GM21786 (cell line): ENCODE measurements around the gene ABCB4.
"Not testable (repeated sequence)": the region's sequence is repeated elsewhere in the genome, so short reads cannot be mapped to it uniquely, and the experiment has no call there.

ENCODE experiments used
- ATAC-seq: cut with Tn5 transposase; IDR thresholded peaks from one replicate; pipeline ENCODE4 v1.9.1; 2021; ENCODE audit not compliant: unreplicated experiment

The ABCB4 gene

DNA sequence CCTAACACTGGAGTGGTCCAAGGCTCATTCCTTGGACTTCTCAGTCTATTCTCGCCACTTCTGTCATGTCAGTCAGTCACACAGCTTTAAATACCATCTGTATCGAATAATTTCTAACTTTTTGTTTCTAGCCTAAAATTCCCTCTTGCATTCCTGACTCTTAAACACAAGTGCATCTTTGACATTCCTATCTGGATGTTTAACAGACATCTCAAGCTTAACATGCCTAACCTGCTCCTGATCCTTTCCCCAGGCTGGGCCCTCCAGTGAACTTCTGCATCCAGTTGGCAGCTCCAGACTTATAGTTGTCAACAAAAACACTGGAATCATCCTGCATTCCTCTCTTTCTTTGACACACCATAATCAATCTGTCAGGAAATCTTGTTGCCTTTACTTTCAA lies 4.5 kb upstream of the ABCB4 start:
- no peak for ATAC-seq

DNA sequence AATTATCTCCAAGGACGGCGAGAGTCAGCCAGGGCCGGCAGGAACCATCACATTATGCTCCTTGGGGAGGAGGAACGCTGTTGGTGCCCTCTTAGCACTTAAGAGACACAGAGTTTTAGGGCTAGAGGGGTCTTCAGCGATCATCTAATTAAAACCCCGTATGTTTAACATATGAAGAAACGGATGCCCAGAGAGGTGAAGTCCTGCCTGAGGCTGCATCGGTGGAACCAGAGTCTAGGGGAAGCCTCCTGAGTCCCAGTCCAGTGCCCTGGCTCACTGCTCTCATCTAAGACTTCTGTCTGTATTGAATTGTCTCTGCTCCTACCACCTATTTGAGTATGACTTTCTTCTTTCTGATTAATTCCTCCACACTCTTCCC lies 688 bp upstream of the ABCB4 start:
- ATAC-seq = no peak

DNA sequence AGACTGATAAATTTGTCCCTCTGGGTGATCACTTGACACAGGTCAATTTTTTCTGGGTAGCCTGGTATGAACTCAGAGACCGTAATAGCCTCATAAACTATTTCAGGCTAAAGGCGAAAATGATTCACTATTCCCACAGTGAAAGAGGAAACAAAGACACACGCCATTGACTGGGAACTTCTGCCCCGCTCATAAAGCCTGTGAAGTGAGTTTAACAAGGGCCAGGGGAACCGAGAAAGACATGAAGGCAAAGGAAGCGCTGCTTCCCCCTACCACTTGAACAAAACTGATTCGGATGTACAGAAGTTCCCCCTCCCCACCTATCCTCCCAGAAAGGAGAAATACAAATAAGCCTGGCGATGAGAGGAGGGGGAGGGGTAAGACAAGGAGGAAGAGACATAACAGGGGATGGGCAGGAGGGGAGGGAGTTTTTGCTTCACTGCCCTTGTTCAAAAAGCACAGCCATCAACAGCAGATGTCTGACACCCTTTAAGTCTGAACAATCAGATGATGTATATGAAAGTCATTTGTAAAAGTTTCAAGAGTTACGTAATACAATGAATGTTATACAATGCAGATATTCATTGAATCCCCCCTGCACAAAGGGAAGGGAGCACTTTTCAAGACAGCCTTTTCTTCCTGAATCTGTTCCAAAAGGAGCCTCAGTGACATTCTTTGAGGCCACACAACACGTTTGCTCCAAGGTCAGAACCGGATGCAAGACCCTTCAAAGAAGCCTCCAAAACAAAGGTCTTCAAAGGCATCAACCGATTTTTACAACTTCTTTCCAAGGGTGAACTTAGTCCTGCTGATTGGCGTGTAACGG lies 734 bp downstream of the ABCB4 start:
- peak; percentile 76 for ATAC-seq

DNA sequence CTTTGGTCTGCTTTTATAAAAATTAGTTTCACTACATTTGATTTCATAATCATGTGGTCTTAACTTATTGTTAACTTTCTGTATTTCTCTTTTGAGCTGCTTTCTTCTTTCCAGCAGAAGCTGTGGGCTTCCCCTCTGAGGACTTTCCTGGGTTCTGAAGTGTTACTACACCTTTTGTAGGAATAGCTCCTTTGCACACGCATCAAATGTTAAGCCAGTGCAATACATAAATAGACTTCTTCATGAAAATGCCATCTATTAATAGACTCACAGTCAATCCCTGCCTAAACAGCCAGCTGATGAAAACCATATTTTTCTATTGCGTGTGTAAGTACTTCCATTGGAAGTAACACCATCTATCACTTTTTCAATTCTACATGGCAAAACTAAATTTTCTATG lies 1.5 kb downstream of the ABCB4 start:
- peak; percentile 1 for ATAC-seq

DNA sequence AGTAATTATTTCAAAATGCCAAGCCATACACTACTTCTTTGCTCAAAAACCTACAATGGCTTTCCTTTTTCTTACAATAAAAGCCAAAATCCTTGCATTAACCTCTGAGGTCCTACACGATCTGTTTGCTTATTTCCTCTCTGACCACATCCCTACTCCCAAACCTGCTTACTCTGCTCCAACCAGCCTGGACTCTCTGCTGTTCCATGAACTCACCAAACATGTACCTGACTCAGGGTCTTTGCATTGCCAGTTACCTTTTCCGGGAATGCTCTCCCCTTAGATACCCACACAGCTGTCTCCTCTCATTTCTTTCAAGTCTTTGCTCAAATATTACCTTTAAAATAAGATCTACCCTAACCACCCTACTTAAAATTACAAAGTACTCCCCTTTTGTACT lies 2.3 kb downstream of the ABCB4 start:
- ATAC-seq = no peak

DNA sequence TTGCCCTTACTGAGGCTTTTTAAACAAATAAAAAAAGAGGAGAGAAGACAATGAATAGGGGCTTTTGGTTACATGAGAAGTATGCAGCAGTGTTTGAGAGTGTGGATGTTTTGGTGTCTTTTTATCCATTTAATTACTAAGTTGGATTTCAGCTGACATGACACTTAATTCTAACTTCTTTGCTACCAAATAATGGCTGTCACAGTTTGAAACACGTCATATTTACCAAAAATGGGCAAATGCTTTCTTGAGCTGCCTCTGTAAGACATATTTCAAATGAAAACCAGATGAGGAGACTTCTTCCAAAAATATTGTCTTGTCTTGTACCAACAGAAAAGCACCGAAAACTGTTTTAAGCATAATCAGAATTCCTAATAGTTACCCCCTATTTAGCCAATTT lies 4.0 kb downstream of the ABCB4 start:
- ATAC-seq = no peak

DNA sequence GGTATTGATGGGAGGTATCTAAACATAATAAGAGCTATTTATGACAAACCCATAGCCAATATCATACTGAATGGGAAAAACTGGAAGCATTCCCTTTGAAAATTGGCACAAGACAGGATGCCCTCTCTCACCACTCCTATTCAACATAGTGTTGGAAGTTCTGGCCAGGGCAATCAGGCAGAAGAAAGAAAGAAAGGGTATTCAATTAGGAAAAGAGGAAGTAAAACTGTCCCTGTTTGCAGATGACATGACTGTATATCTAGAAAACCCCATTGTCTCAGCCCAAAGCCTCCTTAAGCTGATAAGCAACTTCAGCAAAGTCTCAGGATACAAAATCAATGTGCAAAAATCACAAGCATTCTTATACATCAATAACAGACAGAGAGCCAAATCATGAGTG lies 6.3 kb downstream of the ABCB4 start:
- ATAC-seq = not testable (repeated sequence)

DNA sequence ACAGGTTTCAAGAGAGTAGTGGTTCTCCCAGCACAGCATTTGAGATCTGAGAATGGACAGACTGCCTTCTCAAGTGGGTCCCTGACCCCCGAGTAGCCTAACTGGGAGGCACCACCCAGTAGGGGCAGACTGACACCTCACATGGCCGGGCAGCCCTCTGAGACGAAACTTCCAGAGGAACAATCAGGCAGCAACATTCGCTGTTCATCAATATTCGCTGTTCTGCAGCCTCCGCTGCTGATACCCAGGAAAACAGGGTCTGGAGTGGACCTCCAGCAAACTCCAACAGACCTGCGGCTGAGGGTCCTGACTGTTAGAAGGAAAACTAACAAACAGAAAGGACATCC lies 10.0 kb downstream of the ABCB4 start:
- not testable (repeated sequence) for ATAC-seq

DNA sequence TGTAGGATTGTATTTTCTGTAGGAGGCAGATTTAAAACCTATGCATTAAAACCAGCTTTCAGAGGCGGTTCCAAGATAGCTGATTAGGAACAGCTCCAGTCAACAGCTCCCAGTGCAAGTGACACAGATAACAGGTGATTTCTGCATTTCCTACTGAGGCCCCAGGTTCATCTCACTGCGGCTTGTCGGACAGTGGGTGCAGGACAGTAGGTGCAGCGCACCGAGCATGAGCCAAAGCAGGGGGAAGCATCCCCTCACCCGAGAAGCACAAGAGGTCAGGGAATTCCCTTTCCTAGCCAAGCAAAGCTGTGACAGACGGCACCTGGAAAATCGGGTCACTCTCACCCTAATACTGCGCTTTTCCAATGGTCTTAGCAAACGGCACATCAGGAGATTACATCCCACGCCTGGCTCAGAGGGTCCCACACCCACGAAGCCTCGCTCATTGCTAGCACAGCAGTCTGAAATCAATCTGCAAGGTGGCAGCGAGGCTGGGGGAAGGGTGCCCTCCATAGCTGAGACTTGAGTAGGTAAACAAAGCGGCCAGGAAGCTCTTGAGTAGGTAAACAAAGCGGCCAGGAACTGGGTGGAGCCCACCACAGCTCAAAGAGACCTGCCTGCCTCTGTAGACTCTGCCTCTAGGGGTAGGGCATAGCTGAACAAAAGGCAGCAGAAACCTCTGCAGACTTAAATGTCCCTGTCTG lies 10.5 kb downstream of the ABCB4 start:
- not testable (repeated sequence) for ATAC-seq

DNA sequence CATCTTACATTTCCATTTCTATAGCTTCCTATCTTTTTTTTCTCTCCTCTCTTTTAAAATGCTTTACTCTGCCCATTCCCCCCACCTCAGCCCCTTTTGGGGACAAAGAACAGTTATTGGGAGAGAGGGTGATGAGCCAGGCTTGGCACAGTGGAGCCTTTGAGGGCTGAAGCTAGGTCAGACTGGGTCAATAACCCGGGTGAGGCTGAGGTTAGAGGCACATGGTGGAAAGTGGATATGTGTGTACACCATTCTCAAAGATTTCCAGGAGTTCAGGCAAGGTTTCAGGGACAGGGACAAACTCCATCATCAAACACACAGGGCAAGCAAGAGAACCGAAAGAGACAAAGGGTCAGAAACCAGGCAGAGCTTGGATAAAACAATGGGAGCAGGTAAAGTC lies 11.5 kb downstream of the ABCB4 start:
- ATAC-seq = no peak

DNA sequence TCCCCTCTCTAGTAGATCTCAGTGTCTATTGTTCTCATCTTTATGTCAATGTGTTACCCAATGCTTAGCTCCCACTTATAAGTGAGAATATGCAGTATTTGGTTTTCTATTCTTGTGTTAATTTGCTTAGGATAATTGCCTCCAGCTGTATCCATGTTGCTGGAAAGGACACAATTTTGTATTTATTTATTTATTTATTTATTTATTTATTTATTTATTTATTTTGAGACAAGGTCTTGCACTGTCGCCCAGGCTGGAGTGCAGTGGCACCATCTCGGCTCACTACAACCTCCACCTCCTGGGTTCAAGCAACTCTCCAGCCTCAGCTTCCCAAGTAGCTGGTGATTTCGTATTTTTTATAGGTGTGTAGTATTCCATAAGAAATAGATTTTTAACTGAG lies 15.0 kb downstream of the ABCB4 start:
- not testable (repeated sequence) for ATAC-seq

DNA sequence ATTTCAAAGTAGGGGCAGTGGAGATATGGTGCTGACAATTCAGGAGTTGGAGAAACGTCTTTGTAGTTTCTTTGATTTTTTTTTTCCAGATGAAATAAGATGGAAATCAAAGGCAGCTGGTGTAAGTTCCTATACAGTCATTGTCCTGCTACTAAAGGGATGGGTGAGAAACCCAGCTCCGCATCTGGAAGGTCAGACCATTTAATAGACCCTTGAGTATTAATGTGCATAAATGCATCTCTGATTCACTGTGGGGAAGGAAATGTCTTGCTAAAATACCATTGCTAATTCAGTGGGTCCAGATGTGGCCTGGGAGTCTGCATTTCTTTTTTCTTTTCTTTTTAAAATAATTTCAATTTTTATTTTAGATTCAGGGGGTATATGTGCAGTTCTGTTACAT lies 15.5 kb downstream of the ABCB4 start:
- ATAC-seq = no peak

DNA sequence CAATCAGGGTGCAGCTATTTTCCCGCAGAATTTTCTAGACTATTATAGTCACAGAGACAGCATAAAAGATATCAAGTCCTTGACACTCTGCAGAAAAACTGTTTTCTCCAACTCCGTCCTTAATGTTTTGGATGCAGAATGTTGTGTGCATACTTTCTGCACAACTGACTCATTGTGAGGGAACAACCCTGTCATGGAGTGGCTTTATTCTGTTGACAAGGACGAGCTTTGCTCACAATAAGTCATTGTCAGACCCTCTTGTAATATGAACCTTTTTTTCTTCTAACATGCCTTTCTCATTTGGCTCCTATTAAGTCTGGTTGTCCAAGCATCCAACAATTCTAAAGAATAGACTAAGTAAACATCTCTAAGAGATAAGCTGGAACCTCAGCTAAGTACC lies 17.3 kb downstream of the ABCB4 start:
- ATAC-seq = no peak

DNA sequence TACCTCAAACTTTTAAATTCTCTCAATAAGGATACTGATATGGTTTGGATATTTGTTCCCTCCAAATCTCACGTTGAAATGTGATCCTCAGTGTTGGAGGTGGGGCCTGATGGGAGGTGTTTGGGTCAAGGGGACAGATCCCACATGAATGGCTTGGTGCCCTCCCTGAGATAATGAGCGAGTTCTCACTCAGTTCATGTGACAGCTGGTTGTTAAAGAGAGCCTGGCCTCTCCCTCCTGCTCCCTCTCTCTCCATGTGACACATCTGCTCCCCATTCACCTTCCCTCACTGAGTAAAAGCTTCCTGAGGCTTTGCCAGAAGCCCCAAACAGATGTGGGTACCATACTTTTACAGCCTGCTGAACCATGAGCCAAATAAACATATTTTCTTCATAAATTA lies 19.2 kb downstream of the ABCB4 start:
- no peak for ATAC-seq

DNA sequence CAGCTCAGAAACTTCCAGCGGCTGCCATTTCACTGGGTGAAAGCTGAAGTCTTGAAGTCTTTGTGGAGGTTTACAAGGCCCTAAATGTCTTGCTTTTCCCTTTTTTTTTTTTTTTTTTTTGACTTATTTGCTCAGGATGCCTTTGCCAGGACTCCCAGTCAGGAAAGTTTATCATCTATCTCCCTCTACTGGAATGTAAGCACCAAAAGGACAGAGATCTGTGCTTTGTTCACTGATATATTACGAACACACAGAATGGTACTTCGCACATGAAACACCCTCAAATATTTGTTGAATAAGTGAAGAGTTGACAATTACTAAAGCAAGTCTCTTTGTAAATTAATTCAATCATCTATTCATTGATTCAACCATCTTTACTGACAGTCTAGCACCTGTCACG lies 23.2 kb downstream of the ABCB4 start:
- ATAC-seq = no peak

DNA sequence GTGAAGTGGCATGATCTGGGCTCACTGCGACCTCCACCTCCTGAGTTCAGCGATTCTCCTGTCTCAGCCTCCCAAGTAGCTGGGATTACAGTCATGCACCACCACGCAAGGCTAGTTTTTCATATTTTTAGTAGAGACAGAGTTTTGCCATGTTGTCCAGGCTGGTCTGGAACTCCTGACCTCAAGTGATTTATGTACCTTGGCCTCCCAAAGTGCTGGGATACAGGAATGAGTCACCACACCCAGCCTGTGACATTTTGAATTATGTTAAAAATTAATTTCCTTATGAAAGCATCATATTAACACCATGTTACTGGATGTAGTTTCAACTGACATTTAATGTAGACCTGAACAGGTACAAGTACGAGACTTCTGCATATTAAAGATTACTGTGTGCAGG lies 24.3 kb downstream of the ABCB4 start:
- no peak for ATAC-seq

DNA sequence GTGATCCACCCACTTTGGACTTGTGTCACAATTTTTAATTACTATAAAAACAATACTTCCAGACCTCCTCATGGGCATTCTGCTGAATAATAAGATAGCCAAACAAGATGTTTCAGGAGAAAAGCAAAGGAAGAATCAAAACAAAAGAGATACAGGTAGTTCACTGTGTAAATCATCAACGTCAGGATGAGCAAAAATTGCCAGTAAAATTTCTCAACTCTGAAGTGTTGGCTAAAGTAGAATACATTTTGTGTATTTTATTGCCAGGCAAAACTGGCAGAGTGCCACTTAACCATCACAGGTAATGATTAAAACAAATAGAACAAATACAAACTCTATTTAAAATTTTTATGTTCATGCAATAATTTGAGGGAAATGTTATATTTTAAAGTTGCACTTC lies 24.8 kb downstream of the ABCB4 start:
- ATAC-seq = no peak

DNA sequence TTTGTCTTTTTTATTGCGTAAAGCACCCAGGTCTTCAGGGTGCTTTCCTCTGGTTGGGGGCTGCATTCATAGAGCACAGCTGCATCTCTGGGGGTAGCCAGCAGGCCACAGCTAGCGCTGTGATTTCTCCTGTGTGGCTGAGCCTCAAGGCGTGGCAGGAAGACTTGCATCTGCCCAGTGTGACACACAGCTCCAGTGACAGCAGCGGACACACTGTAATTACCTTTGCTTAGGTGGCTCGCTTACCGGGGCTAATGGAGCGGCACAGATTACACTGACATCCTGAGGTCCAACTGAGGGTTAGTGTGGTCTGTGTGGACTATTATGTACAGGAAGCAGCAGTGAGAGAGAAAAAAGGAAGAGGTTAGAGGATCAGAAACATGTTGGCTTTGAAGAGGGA lies 27.1 kb downstream of the ABCB4 start:
- ATAC-seq = no peak

DNA sequence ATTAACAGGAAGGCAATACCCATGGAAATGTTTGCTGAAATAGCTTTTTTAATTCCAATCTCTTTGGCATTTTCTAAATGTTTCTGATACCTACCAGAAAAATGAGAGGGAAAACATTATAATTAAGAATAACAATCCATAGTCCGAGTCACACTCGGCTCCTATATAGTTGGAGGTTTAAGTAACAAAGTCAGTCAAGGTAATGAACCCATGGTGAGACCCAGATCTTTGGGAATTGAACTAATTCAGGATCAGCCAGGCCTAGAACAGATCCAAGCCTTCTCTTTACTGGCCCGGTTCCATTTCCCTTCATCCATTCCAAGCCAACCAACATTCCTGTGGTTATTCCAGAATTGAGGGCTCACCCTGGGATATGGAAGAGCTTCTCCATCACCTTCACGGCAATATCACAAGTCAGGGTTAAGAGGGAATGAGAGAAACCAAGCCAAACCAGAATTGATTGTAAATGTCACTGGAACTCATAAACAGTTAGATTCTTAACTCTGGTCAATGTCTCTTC lies 28.3 kb downstream of the ABCB4 start:
- no peak for ATAC-seq

DNA sequence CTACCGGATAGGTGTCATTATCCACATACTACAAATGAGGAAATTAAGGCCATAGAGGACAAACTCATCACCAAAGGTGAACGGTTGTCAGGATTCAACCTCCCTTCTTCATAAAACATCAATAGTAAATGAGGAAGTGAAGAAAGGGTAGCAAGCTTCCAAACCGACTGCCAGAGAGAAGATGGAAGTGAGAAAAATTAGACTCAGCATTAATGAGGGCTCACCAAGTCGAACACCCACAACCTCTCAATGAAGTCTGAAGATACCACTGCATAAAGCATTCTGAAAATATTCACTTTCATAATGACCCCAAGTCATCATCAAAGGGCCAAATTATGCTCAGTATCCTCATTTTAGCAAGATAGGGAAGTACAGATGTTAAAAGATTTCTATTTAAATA lies 29.6 kb downstream of the ABCB4 start:
- ATAC-seq = peak; percentile 89

DNA sequence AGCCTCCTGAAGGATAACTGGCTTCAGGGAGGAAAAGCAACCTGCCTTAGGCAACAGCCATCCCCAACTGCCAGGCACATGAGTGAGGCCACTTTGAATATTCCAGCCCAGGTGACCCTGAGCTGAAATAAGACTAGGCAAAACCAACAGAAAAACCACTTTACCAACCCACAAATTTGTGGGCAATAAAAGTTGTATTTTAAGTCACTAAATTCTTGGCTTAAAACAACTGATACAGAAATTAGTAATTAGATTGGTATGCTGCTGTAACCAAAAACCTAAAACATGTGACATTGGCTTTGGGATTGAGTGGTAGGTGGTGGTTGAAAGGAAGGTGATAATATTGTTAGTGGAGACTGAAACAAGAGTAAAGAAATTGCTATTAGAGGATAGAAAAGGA lies 39.9 kb downstream of the ABCB4 start:
- no peak for ATAC-seq

DNA sequence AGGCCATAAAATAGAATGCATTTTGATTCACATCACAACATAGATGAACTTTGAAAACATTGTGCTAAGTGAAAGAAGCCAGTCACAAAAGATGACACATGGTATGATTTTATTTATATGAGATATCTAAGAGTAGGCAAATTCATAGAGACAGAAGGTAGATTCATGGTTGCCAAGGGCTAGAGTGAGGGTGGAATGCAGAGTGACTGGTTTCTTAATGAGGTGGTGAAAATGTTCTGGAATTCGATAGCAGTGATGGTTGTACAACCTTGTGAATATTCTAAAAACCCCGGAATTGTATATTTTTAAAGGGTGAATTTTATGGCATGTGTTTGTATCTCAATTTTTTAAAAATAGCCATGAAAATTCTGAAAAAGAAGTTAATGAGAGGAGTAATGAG lies 42.9 kb downstream of the ABCB4 start:
- ATAC-seq = no peak

DNA sequence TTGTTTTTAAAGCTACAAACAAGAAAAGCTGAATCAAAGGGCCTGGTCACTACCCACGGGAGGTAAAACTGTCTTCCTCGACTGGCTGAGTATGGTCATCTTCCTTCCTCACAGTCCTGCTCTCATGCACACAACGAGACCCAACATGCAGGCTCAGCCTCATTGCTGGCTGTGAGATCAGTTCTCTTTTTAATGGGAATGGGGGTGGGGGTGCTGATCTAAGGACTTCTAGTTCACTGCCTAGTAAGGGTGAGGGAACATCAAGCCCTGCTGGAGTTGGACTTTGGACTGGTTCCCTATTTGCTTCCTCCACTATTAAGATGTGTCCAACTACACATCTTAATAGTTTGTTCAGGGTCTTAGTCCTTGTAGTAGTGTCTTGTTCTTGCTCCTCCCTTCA lies 48.2 kb downstream of the ABCB4 start:
- no peak for ATAC-seq
